H1 (cell line): ENCODE results near the gene PLXNA4. TPM values are rescaled to one million over a fixed set of nuclear protein-coding genes. Genes with fewer than 3 reads are reported as not detected.

Experiments
- FOSL1 ChIP-seq: IDR thresholded peaks from 2 replicates; pipeline ENCODE4 v1.6.1; 2011; ENCODE audit warnings: mild to moderate bottlenecking, low read depth, low read length, moderate library complexity; ENCODE audit not compliant: insufficient read depth
- polyA plus RNA-seq, 7 experiments: library from polyadenylated mRNA; depleted of rRNA in 3 of 7; stranded (reverse) in 5 of 7; unstranded in 2 of 7; fragments of >200 nt in 5 of 7; fragments of 200-250 nt in 2 of 7; gene quantifications; 1 replicate in 5 of 7; 2 replicates in 1 of 7; 4 replicates in 1 of 7; pipeline versions ENCODE4 v1.2.1 to v1.2.3, GENCODE V29; 2011 to 2013; ENCODE audit warnings: missing spikeins in 2 of 7, mixed read lengths in 2 of 7
- total RNA-seq: library from RNA; stranded (reverse); fragmentation: NEBNext Ultra II Directional; extraction: Animal tissue kit (Norgen Biotek cat#: 25700); gene quantifications from 2 replicates; pipeline ENCODE4 v1.2.1, GENCODE V29; 2021
- TF ChIP-seq, protein P1 (sequence below), 3 experiments: IDR thresholded peaks; 1 replicate in 2 of 3; 2 replicates in 1 of 3; pipeline versions ENCODE4 v1.5.1 to v1.6.1; 2011; ENCODE audit warnings: low read length in 3 of 3, mild to moderate bottlenecking in 3 of 3, inconsistent platforms in 2 of 3, low read depth in 1 of 3, moderate library complexity in 1 of 3; ENCODE audit not compliant: insufficient read depth in 1 of 3; ENCODE audit errors: control extremely low read depth in 1 of 3

The PLXNA4 gene
- total and polyA plus RNA-seq, 2 of the 8 experiments (the other 6 are each of a cell fraction or from before 2014, with no cell fraction given), result 0.76 to 0.79 TPM

DNA sequence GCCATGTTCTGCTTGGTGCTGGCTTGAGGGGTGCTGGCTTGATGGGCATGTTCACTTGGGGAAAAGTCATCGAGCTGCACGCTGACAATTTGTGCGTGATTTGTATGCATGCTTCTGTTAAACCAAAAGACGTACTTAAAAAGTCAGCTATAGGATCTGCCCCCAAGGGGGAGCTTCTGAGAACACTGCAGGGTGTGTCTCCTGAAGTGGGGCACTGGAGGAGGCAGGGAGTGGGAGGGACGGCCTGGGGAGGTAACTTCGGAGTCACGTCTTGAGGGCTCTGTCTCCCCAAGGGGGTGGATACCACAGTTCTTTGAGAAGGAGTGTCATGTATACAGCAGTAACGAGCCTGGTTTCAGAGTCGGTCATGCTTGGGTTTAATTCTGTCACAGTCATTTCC lies 406.5 kb downstream of the PLXNA4 start (continued):
- TF ChIP-seq, protein P1, sequence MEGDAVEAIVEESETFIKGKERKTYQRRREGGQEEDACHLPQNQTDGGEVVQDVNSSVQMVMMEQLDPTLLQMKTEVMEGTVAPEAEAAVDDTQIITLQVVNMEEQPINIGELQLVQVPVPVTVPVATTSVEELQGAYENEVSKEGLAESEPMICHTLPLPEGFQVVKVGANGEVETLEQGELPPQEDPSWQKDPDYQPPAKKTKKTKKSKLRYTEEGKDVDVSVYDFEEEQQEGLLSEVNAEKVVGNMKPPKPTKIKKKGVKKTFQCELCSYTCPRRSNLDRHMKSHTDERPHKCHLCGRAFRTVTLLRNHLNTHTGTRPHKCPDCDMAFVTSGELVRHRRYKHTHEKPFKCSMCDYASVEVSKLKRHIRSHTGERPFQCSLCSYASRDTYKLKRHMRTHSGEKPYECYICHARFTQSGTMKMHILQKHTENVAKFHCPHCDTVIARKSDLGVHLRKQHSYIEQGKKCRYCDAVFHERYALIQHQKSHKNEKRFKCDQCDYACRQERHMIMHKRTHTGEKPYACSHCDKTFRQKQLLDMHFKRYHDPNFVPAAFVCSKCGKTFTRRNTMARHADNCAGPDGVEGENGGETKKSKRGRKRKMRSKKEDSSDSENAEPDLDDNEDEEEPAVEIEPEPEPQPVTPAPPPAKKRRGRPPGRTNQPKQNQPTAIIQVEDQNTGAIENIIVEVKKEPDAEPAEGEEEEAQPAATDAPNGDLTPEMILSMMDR (IDR thresholded peaks at IDR 0.05; ENCODE audit: control extremely low read depth in 1 of 3, insufficient read depth in 1 of 3, low read depth in 1 of 3, low read length in 3 of 3), result peak in 2 of 3 experiments; percentile 19 to 27; a peak in 2 of 4 replicates
- no peak for TF ChIP-seq FOSL1
